GM23338 (cell line): Measurements from ENCODE around the gene FLOT1. TPM values are rescaled to one million over a fixed set of nuclear protein-coding genes. Genes with fewer than 3 reads are reported as not detected.

Experiments used
- CREB1 ChIP-seq: fragments of 250-450 bp; sonication (Bioruptor Pico); IDR thresholded peaks from 2 replicates; pipeline ENCODE4 v1.5.0; 2020; ENCODE audit warnings: low read depth, mild to moderate bottlenecking, moderate library complexity
- EZH2 ChIP-seq: fragments of 200-600 bp; sonication (generic); IDR thresholded peaks from one replicate; pipeline ENCODE4 v1.8.0; 2017; ENCODE audit warnings: antibody characterized with exemption, mild to moderate bottlenecking, low read depth; ENCODE audit not compliant: unreplicated experiment
- EZH2phosphoT487 ChIP-seq: fragments of 200-600 bp; sonication (generic); IDR thresholded peaks from one replicate; pipeline ENCODE4 v1.8.1; 2018; ENCODE audit warnings: antibody characterized with exemption; ENCODE audit not compliant: unreplicated experiment
- STAT1 ChIP-seq: IDR thresholded peaks from one replicate; pipeline ENCODE4 v1.6.1; 2016; ENCODE audit warnings: antibody characterized with exemption; ENCODE audit not compliant: unreplicated experiment
- polyA plus RNA-seq: library from polyadenylated mRNA; unstranded; fragments of >200 nt; fragmentation: Nextera tagmentation; extraction: Ambion mirVana; gene quantifications from 2 replicates; pipeline ENCODE4 v1.2.1, GENCODE V29; 2016
- total RNA-seq: library from RNA; depleted of rRNA; stranded (reverse); fragments of >200 nt; shearing (Covaris generic); gene quantifications from 2 replicates; pipeline ENCODE4 v1.2.3, GENCODE V29; 2014
- TF ChIP-seq, protein P1 (sequence below): fragments of 250-450 bp; sonication (Bioruptor Pico); IDR thresholded peaks from 2 replicates; pipeline ENCODE4 v1.5.0; 2020; ENCODE audit warnings: mild to moderate bottlenecking, moderate library complexity
- TF ChIP-seq, protein P2 (sequence below): IDR thresholded peaks from 2 replicates; pipeline ENCODE4 v1.6.1; 2016; ENCODE audit warnings: antibody characterized with exemption
- TF ChIP-seq, protein P3 (sequence below), 2 experiments: fragments of 200-600 bp in 1 of 2; sonication (generic) in 1 of 2; conservative IDR thresholded peaks; 2 replicates each; pipeline versions ENCODE4 v1.5.1 to v1.6.1; 2016 to 2017; ENCODE audit warnings: antibody characterized with exemption in 2 of 2, low read depth in 2 of 2, mild to moderate bottlenecking in 2 of 2, moderate library complexity in 1 of 2

Gene FLOT1
- total and polyA plus RNA-seq, 2 experiments from 2014 or later, result 72.2 to 94.5 TPM

DNA sequence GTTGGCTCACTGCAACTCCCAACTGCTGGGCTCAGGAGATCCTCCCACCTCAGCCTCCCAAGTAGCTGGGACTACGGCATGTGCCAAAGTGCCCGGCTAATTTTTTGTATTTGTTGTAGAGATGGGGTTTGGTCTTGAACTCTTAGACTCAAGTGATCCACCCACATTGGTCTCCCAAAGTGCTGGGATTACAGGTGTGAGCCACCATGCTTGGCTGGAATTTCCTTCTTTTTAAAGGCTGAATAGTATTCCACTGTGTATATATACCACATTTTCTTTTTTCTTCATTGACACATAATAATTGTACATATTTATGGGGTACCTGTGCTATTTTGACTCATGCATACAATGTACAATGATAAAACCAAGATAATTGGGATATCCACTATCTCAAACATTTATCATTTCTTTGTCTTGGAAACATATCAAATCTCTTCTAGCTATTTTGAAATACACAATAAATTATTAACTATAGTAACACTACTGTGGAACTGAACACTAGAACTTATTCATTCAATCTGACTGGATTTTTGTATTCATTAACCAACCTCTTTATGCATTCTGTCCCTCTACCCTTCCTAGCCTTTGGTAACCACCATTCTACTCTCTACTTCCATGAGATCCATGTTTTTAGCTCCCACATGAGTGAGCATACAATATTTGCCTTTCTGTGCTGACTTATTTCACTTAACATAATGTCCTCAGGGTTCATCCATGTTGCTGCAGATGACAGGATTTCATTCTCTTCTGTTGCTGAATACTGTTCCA is 33.2 kb downstream of the FLOT1 start (continued):
- TF ChIP-seq, protein P1, sequence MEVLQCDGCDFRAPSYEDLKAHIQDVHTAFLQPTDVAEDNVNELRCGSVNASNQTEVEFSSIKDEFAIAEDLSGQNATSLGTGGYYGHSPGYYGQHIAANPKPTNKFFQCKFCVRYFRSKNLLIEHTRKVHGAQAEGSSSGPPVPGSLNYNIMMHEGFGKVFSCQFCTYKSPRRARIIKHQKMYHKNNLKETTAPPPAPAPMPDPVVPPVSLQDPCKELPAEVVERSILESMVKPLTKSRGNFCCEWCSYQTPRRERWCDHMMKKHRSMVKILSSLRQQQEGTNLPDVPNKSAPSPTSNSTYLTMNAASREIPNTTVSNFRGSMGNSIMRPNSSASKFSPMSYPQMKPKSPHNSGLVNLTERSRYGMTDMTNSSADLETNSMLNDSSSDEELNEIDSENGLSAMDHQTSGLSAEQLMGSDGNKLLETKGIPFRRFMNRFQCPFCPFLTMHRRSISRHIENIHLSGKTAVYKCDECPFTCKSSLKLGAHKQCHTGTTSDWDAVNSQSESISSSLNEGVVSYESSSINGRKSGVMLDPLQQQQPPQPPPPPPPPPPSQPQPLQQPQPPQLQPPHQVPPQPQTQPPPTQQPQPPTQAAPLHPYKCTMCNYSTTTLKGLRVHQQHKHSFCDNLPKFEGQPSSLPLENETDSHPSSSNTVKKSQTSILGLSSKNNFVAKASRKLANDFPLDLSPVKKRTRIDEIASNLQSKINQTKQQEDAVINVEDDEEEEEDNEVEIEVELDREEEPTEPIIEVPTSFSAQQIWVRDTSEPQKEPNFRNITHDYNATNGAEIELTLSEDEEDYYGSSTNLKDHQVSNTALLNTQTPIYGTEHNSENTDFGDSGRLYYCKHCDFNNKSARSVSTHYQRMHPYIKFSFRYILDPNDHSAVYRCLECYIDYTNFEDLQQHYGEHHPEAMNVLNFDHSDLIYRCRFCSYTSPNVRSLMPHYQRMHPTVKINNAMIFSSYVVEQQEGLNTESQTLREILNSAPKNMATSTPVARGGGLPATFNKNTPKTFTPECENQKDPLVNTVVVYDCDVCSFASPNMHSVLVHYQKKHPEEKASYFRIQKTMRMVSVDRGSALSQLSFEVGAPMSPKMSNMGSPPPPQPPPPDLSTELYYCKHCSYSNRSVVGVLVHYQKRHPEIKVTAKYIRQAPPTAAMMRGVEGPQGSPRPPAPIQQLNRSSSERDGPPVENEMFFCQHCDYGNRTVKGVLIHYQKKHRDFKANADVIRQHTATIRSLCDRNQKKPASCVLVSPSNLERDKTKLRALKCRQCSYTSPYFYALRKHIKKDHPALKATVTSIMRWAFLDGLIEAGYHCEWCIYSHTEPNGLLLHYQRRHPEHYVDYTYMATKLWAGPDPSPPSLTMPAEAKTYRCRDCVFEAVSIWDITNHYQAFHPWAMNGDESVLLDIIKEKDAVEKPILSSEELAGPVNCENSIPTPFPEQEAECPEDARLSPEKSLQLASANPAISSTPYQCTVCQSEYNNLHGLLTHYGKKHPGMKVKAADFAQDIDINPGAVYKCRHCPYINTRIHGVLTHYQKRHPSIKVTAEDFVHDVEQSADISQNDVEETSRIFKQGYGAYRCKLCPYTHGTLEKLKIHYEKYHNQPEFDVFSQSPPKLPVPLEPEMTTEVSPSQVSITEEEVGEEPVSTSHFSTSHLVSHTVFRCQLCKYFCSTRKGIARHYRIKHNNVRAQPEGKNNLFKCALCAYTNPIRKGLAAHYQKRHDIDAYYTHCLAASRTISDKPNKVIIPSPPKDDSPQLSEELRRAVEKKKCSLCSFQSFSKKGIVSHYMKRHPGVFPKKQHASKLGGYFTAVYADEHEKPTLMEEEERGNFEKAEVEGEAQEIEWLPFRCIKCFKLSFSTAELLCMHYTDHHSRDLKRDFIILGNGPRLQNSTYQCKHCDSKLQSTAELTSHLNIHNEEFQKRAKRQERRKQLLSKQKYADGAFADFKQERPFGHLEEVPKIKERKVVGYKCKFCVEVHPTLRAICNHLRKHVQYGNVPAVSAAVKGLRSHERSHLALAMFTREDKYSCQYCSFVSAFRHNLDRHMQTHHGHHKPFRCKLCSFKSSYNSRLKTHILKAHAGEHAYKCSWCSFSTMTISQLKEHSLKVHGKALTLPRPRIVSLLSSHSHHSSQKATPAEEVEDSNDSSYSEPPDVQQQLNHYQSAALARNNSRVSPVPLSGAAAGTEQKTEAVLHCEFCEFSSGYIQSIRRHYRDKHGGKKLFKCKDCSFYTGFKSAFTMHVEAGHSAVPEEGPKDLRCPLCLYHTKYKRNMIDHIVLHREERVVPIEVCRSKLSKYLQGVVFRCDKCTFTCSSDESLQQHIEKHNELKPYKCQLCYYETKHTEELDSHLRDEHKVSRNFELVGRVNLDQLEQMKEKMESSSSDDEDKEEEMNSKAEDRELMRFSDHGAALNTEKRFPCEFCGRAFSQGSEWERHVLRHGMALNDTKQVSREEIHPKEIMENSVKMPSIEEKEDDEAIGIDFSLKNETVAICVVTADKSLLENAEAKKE, result no peak
- TF ChIP-seq, protein P2, sequence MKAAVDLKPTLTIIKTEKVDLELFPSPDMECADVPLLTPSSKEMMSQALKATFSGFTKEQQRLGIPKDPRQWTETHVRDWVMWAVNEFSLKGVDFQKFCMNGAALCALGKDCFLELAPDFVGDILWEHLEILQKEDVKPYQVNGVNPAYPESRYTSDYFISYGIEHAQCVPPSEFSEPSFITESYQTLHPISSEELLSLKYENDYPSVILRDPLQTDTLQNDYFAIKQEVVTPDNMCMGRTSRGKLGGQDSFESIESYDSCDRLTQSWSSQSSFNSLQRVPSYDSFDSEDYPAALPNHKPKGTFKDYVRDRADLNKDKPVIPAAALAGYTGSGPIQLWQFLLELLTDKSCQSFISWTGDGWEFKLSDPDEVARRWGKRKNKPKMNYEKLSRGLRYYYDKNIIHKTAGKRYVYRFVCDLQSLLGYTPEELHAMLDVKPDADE, result no peak
- TF ChIP-seq EZH2phosphoT487, result no peak
- TF ChIP-seq, protein P3, sequence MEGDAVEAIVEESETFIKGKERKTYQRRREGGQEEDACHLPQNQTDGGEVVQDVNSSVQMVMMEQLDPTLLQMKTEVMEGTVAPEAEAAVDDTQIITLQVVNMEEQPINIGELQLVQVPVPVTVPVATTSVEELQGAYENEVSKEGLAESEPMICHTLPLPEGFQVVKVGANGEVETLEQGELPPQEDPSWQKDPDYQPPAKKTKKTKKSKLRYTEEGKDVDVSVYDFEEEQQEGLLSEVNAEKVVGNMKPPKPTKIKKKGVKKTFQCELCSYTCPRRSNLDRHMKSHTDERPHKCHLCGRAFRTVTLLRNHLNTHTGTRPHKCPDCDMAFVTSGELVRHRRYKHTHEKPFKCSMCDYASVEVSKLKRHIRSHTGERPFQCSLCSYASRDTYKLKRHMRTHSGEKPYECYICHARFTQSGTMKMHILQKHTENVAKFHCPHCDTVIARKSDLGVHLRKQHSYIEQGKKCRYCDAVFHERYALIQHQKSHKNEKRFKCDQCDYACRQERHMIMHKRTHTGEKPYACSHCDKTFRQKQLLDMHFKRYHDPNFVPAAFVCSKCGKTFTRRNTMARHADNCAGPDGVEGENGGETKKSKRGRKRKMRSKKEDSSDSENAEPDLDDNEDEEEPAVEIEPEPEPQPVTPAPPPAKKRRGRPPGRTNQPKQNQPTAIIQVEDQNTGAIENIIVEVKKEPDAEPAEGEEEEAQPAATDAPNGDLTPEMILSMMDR (conservative IDR thresholded peaks at IDR 0.05; ENCODE audit: low read depth in 2 of 2), result no peak
- no peak for TF ChIP-seq EZH2
- TF ChIP-seq STAT1, result no peak
- no peak for TF ChIP-seq CREB1 (CRISPR knock-in tag)
